BLaER1 (cell line): ENCODE results near the gene MIA2.
"Not testable (repeated sequence)": the region's sequence is repeated elsewhere in the genome, so short reads cannot be mapped to it uniquely, and the experiment has no call there.

Source experiments
- H3K27ac ChIP-seq: shearing (Covaris generic); formaldehyde crosslinking; 2 replicates; pipeline ENCODE4 v1.8.1; 2022
- H3K27me3 ChIP-seq: shearing (Covaris generic); formaldehyde crosslinking; 2 replicates; pipeline ENCODE4 v1.8.1; 2022
- H3K36me3 ChIP-seq: shearing (Covaris generic); formaldehyde crosslinking; 2 replicates; pipeline ENCODE4 v1.8.1; 2022
- H3K4me1 ChIP-seq: shearing (Covaris generic); formaldehyde crosslinking; 2 replicates; pipeline ENCODE4 v1.8.1; 2022
- H3K4me2 ChIP-seq: shearing (Covaris generic); formaldehyde crosslinking; 2 replicates; pipeline ENCODE4 v1.8.1; 2022
- H3K4me3 ChIP-seq: shearing (Covaris generic); formaldehyde crosslinking; 2 replicates; pipeline ENCODE4 v1.8.1; 2022
- H3K9ac ChIP-seq: shearing (Covaris generic); formaldehyde crosslinking; 2 replicates; pipeline ENCODE4 v1.8.1; 2022
- H3K9me3 ChIP-seq: shearing (Covaris generic); formaldehyde crosslinking; 2 replicates; pipeline ENCODE4 v1.8.1; 2022
- H4K20me1 ChIP-seq: shearing (Covaris generic); formaldehyde crosslinking; 2 replicates; pipeline ENCODE4 v1.8.1; 2022
- Cebpa-rat ChIP-seq: shearing (Covaris generic); IDR thresholded peaks from 2 replicates; pipeline ENCODE4 v1.8.1; 2022

The MIA2 gene

DNA sequence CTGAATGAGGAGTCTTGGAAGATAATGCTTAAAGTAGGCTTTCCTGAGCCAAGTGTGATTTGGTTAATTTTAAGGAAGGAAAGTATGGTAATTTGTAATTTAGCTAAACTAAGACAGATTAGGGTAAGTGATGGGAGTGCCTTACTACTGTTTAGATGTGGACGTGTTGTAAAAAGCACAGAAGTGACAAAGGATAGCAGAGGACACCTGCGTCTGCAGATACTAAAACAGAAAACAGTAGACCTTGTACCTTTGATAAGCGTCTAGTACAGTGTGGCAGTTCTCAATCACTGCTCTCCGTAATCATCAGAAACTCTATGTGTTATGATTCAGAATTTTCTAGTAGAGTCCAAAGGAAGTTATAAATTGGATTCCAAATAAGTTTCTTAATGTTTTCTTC is 58.0 kb downstream of the MIA2 start:
- Histone ChIP-seq H3K9ac (no peak overlapping the region), H3K9me3 (peaks cover 17% of the 10 kb centered on the region), H3K27me3 (no peaks in the 10 kb centered on the region), H3K4me1 (no peaks in the 10 kb centered on the region), H3K4me3 (no peak overlapping the region), H3K4me2 (no peak overlapping the region), H3K36me3 (peaks cover 64% of the 10 kb centered on the region), H3K27ac (no peak overlapping the region), H4K20me1 (no peaks in the 10 kb centered on the region)
- TF ChIP-seq Cebpa-rat, result no peak

DNA sequence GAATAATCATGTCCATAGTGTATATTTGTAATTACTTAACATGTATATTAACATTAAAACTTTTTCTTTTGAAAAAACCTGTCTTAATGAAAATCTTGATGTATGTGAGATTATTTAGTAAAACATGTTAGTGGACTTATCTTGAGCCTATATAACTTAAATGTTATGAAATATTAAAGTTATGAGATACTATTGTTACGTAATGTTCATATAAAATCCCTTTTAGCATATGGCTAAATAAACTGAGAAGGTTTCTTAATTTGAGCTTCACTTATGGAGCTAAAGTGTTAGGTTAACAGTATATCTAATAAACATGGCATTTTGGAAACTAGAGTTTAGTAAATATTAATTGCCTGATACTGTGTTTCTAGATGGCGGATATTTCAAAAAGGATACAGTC is 59.9 kb downstream of the MIA2 start:
- Histone ChIP-seq H3K27ac (no peak overlapping the region), H4K20me1 (no peaks in the 10 kb centered on the region), H3K4me1 (no peaks in the 10 kb centered on the region), H3K9ac (no peak overlapping the region), H3K9me3 (0 out of 2 replicates have a peak, but pooled peaks cover 3% of the 10 kb centered on the region), H3K4me3 (no peak overlapping the region), H3K27me3 (no peaks in the 10 kb centered on the region), H3K36me3 (peaks cover 60% of the 10 kb centered on the region), H3K4me2 (no peak overlapping the region)
- no peak for TF ChIP-seq Cebpa-rat

DNA sequence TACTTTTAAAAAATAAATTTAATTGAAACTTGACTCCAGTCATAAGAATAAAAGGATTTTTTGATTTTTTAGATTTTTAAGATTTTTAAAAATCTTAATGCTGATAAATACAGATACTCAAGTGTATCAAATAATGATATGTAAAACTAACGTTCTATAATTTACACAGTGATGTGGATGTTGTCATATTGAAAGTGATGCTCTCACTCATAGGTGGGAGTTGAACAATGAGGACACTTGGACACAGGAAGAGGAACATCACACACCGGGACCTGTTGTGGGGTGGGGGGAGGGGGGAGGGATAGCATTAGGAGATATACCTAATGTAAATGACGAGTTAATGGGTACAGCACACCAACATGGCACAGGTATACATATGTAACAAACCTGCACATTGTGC is 66.7 kb downstream of the MIA2 start:
- peaks cover 51% of the 10 kb centered on the region for H3K36me3 ChIP-seq
- H3K4me3 ChIP-seq, H3K4me1 ChIP-seq: not testable (repeated sequence)

DNA sequence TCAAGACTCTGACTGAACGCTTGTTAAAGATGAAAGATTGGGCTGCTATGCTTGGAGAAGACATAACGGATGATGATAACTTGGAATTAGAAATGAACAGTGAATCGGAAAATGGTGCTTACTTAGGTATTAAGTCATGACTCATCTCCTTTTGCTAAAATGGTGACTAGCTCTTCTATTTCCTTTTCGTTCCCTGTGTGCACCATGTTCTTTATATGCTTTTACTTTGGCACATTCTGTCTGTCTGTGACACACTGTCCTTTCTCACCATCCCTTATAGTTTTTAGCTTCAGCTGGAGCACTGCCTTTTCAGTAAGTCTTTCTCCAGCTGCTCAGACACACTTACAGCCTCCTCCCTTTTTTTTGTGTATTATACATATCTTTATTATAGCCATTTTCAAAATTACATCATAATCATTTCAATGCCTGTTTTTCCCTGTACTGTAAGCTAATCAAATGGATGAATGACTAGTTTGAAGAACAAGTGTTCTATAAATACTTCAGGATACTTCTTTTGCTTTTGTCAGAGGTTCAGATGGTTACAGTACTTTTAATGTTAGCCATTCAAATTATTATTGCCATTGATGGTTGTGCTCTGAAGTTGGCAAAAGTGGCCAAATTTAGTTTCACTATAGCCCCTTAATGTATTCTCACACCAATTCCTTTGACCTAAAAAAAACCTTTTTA is 68.6 kb downstream of the MIA2 start:
- TF ChIP-seq Cebpa-rat, result no peak

More for the DNA sequence above, 66.7 kb downstream of the MIA2 start:
- not testable (repeated sequence) for H3K9ac ChIP-seq, H3K9me3 ChIP-seq, H3K4me2 ChIP-seq, H3K27ac ChIP-seq, H4K20me1 ChIP-seq, H3K27me3 ChIP-seq

DNA sequence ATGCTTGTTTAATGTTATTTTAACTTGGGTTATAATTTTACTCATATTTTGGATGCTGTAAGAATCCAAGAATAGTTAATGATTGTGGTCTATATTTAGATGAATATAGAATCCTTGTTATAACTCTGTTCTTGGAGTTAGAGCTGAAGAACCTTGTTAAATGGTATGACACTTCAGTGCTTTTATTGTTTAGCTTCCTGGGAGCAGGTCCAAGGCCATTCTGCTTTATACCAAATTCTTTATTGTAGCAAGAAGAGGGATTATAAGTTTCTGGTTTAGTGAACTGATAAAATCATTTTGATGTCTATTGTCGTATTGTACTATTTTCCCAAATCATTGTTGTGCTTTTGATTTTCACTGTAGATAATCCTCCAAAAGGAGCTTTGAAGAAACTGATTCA is 69.4 kb downstream of the MIA2 start:
- Histone ChIP-seq H4K20me1 (no peaks in the 10 kb centered on the region), H3K9me3 (no peaks in the 10 kb centered on the region), H3K27ac (no peak overlapping the region), H3K4me1 (no peaks in the 10 kb centered on the region), H3K36me3 (peaks cover 28% of the 10 kb centered on the region), H3K9ac (no peak overlapping the region), H3K4me2 (no peak overlapping the region), H3K27me3 (no peaks in the 10 kb centered on the region), H3K4me3 (no peak overlapping the region)
- no peak for TF ChIP-seq Cebpa-rat

More for the DNA sequence above, 68.6 kb downstream of the MIA2 start:
- no peaks in the 10 kb centered on the region for H4K20me1 ChIP-seq
- no peaks in the 10 kb centered on the region for H3K4me1 ChIP-seq
- H3K27ac ChIP-seq, result no peak overlapping the region
- H3K9me3 ChIP-seq, result no peaks in the 10 kb centered on the region
- no peak overlapping the region for H3K4me2 ChIP-seq
- H3K9ac ChIP-seq, result no peak overlapping the region
- no peak overlapping the region for H3K4me3 ChIP-seq
- no peaks in the 10 kb centered on the region for H3K27me3 ChIP-seq
- peaks cover 36% of the 10 kb centered on the region for H3K36me3 ChIP-seq

DNA sequence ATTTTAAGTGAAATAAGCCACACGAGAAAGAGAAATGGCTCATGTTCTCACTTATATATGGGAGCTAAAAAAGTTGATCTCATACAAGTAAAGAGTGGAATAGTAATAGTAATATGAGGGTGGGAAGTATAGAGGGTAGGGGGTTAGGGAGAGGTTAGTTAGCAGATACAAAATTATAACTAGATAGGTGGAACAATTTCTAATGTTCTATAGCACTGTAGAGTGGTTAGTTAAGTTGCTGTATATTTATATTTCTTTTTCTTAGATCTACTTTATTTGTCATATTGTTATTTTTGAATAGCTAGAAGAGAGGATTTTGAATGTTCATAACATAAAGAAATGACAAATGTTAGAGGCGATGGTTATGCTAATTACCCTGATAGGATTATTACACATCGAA is 74.1 kb downstream of the MIA2 start:
- Histone ChIP-seq H3K9ac (no peak overlapping the region), H3K27ac (no peak overlapping the region), H3K4me2 (no peak overlapping the region), H3K9me3 (no peaks in the 10 kb centered on the region), H4K20me1 (no peaks in the 10 kb centered on the region), H3K4me3 (no peak overlapping the region), H3K4me1 (no peaks in the 10 kb centered on the region), H3K27me3 (no peaks in the 10 kb centered on the region), H3K36me3 (peaks cover 35% of the 10 kb centered on the region; the same call in 1 of the 2 replicates)
- no peak for TF ChIP-seq Cebpa-rat

DNA sequence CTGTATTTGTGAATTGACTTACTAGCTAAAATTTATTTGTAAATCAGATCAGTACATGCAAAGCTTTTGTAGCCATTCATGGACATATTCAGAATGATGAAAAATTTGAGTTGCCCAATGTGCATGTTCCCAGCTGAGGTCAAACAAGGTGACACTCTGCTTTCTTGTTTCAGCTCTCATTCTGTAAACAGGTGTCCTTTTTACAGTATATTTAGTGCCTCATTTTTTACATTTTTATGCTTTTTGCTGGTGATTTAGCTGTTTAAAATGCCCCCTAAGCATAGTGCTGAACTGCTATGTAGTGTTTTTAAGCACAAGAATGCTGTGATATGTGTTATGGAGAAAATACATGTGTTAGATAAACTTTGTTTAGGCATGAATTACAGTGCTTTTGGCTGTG is 76.3 kb downstream of the MIA2 start:
- Histone ChIP-seq H3K9me3 (no peaks in the 10 kb centered on the region), H4K20me1 (no peaks in the 10 kb centered on the region), H3K4me3 (no peak overlapping the region), H3K4me1 (no peaks in the 10 kb centered on the region), H3K27me3 (no peaks in the 10 kb centered on the region), H3K27ac (no peak overlapping the region), H3K9ac (no peak overlapping the region), H3K4me2 (no peak overlapping the region), H3K36me3 (peaks cover 36% of the 10 kb centered on the region; the same call in 1 of the 2 replicates)
- no peak for TF ChIP-seq Cebpa-rat

DNA sequence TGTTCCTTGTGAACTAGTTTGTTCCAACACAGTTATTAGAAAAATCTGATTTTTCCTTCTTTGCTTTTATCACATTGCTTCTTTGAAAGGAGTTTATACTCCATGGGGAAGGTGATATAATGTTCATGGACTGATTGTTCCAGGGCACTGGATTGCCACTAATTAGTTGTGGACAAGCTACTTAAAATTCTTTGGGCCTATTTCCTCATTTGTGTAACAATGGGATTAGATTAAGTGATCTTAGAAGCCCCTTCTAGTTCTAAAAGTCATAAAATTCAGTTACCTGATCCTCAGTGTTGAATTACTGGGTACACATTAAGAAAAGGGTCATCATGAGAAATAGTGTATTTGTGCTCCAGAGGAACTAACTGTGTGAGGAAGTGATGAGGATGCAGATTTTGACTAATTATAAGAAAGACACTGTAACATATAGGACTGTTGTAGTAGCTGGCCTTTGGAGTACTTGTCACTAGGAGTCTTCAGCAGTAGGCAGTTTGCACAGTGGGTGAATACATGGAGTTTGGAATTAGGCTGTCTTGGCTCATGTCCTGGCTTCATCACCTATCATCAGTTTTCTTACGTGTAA is 82.2 kb downstream of the MIA2 start:
- TF ChIP-seq Cebpa-rat, result no peak
- no peak overlapping the region for H3K4me2 ChIP-seq
- no peaks in the 10 kb centered on the region for H3K27me3 ChIP-seq
- no peaks in the 10 kb centered on the region for H3K9me3 ChIP-seq
- H3K27ac ChIP-seq, result no peak overlapping the region
- H4K20me1 ChIP-seq, result no peaks in the 10 kb centered on the region
- H3K36me3 ChIP-seq, result peaks cover 44% of the 10 kb centered on the region
- no peak overlapping the region for H3K4me3 ChIP-seq
- H3K9ac ChIP-seq, result no peak overlapping the region
- H3K4me1 ChIP-seq, result no peaks in the 10 kb centered on the region

DNA sequence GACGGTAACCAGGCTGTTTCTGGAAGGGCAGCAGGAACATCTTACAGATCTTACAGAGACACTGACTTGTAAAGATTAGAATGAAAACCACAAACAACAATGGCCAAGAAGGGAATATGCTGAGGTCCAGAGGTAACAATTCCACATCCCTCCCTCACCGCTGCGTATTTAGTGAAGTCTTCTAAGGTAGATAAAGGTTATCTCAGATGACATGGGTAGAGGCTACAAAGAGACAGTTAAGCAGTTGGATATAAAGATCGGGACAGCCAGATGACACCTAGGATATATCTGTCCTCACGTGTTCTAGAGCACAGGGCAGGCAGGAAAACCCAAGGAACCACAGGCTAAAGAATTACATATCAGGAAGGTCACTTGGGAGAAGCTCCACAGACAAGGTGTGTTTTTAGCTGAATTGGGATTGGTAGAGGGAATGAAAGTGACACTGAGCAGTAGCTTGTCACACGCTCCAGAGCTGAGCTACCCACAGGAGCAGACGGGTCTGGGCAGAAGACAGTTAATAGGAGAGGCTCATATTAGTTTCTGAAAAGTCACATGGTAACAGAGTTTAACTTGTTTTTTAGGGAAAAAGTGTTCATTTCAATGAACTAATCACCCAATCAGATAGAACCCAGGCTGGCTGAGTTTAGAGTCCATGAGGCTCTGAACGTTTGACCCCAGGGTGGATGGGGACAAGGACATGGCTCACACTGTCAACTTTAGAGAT is 83.3 kb downstream of the MIA2 start:
- Histone ChIP-seq H3K4me1 (no peaks in the 10 kb centered on the region), H3K27me3 (no peaks in the 10 kb centered on the region), H3K4me2 (no peak overlapping the region), H3K4me3 (no peak overlapping the region), H3K9me3 (no peaks in the 10 kb centered on the region), H3K27ac (no peak overlapping the region), H3K36me3 (peaks cover 44% of the 10 kb centered on the region), H3K9ac (no peak overlapping the region), H4K20me1 (no peaks in the 10 kb centered on the region)
- no peak for TF ChIP-seq Cebpa-rat

DNA sequence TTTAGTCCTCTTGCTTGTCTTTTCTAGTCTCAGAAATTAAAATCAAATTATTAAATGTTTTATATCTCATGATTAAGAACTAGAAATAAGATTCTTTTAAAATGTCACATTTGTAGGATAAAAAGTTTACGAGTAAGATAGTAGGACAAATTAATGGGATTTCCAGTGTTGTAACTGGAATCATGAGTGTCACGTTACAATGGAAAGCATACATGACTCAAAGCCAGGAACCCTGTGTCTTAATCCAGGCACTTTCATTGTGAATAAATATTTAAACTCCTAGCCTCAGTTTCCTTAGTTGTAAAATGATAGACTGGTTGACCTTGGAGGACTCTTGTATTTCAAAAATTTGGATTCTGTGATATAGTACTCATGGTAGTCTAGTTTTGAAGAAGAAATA is 84.9 kb downstream of the MIA2 start:
- Histone ChIP-seq H3K9ac (no peak overlapping the region), H3K4me2 (no peak overlapping the region), H4K20me1 (no peaks in the 10 kb centered on the region), H3K27ac (no peak overlapping the region), H3K27me3 (no peaks in the 10 kb centered on the region), H3K4me1 (no peaks in the 10 kb centered on the region), H3K9me3 (no peaks in the 10 kb centered on the region), H3K36me3 (peaks cover 51% of the 10 kb centered on the region), H3K4me3 (no peak overlapping the region)
- no peak for TF ChIP-seq Cebpa-rat
